RWPE1 (cell line): Measurements from ENCODE around the gene WWP2.
"Not testable (repeated sequence)": the region's sequence is repeated elsewhere in the genome, so short reads cannot be mapped to it uniquely, and the experiment has no call there.

ENCODE experiments used
- CTCF ChIA-PET: fragments of 350-600 bp; sonication (Branson Sonifier 250); formaldehyde crosslinking; extraction: SDS; loops from one replicate; lab custom pipeline; 2021; lab: Yijun Ruan, JAX
- POLR2A ChIA-PET: fragments of 400-600 bp; formaldehyde crosslinking; extraction: SDS; loops from one replicate; lab custom pipeline; 2020; ENCODE audit warnings: antibody characterized with exemption; ENCODE audit not compliant: low non-redundant PET; lab: Yijun Ruan, JAX
- DNase-seq: peaks from one replicate; pipeline ENCODE4 v3.0.0; 2012; ENCODE audit warnings: low spot score
- H3K27ac ChIP-seq: fragments of 450-650 bp; 2 replicates; pipeline ENCODE4 v1.5.1; 2017
- CTCF ChIP-seq: fragments of 450-650 bp; conservative IDR thresholded peaks from 2 replicates; pipeline ENCODE4 v1.5.1; 2017; ENCODE audit warnings: low read depth, mild to moderate bottlenecking

Gene WWP2

GRCh38 chr16:69816996-69817395, 54.9 kb downstream of the WWP2 start:
- CTCF ChIA-PET: interaction anchor here (0.7 kb wide), 1 partner anchor 292 kb away, joined by 3 read pairs; no protein-coding TSS in a partner anchor
- H3K27ac ChIP-seq: no peak overlapping the region
- no peak for TF ChIP-seq CTCF
- no peak for DNase-seq
- POLR2A ChIA-PET: interaction anchor here (0.7 kb wide), 1 partner anchor 12 kb away, joined by 5 read pairs; no protein-coding TSS in a partner anchor

- ChIA-PET POLR2A (no interaction called here), CTCF (interaction anchor here (0.6 kb wide), 1 partner anchor 12 kb away, joined by 3 read pairs; no protein-coding TSS in a partner anchor)
- H3K27ac ChIP-seq: no peak overlapping the region
- no peak for TF ChIP-seq CTCF
- no peak for DNase-seq
These were observed 56.9 kb downstream of the WWP2 start for GRCh38 chr16:69818891-69819545.

- no peak for DNase-seq
- no peak for TF ChIP-seq CTCF
- ChIA-PET CTCF (interaction anchor here (0.6 to 0.9 kb wide), 2 partner anchors 8 to 109 kb away, joined by 3 read pairs; no protein-coding TSS in a partner anchor), POLR2A (no interaction called here)
- H3K27ac ChIP-seq: no peak overlapping the region
These were observed 58.9 kb downstream of the WWP2 start for GRCh38 chr16:69820926-69821541.

- no peak overlapping the region for H3K27ac ChIP-seq
- DNase-seq: no peak
- CTCF ChIA-PET: interaction anchor here (0.6 to 0.9 kb wide), 4 partner anchors 9 to 273 kb away, joined by 3 to 5 read pairs (median 3); no protein-coding TSS in a partner anchor
- no peak for TF ChIP-seq CTCF
- POLR2A ChIA-PET: no interaction called here
These were observed 59.7 kb downstream of the WWP2 start for GRCh38 chr16:69821844-69822173.

GRCh38 chr16:69822174-69822935, 60.2 kb downstream of the WWP2 start:
- DNase-seq: no peak
- TF ChIP-seq CTCF: no peak
- CTCF ChIA-PET: interaction anchor here (0.7 to 0.9 kb wide), 3 partner anchors 26 to 273 kb away, joined by 3 to 5 read pairs (median 3); no protein-coding TSS in a partner anchor
- POLR2A ChIA-PET: no interaction called here
- no peak overlapping the region for H3K27ac ChIP-seq

- TF ChIP-seq CTCF: no peak
- ChIA-PET CTCF (interaction anchor here (0.5 to 0.6 kb wide), 2 partner anchors 36 to 431 kb away, joined by 3 to 5 read pairs; no protein-coding TSS in a partner anchor), POLR2A (no interaction called here)
- no peak for DNase-seq
- no peak overlapping the region for H3K27ac ChIP-seq
These were observed 61.9 kb downstream of the WWP2 start for GRCh38 chr16:69823831-69824563.

GRCh38 chr16:69824564-69825142, 62.5 kb downstream of the WWP2 start:
- CTCF ChIA-PET: interaction anchor here (0.5 to 0.7 kb wide), 3 partner anchors 51 to 1096 kb away, joined by 3 read pairs; no protein-coding TSS in a partner anchor
- POLR2A ChIA-PET, H3K27ac ChIP-seq, DNase-seq: not testable (repeated sequence)
